Suprapubic skin (tissue), 4 donors: ENCODE measurements around the gene KRTAP10-9. TPM values are rescaled to one million over a fixed set of nuclear protein-coding genes. Genes with fewer than 3 reads are reported as not detected.

Experiments used
- total RNA-seq, 4 donors: library from RNA; depleted of rRNA; stranded (reverse); fragments of >200 nt; gene quantifications; one replicate each; pipeline ENCODE4 v1.1.0, GENCODE V29; 2016

Gene KRTAP10-9
- total RNA-seq, 4 donors from 2014 or later: 1.6 to 9.9 TPM; not detected in 2

Other genes starting within 250 kb of the KRTAP10-9 start
- 1 to 10 TPM; 3.9 to 6.2 (median 4.7) TPM for gene LRRC3, start 171.6 kb upstream of the KRTAP10-9 start, total RNA-seq
- 1 to 10 TPM in 2 of 4 donors, under 1 TPM in 1, not detected in 1; 0.83 to 8.5 (median 2.6) TPM for gene KRTAP10-1, start 86.9 kb upstream of the KRTAP10-9 start, total RNA-seq
- 10 to 100 TPM in 2 of 4 donors, under 1 TPM in 1, not detected in 1; 0.76 to 11.1 (median 10.1) TPM for gene KRTAP10-2, start 75.6 kb upstream of the KRTAP10-9 start, total RNA-seq
- gene KRTAP10-3, start 68.3 kb upstream of the KRTAP10-9 start, total RNA-seq: 1 to 10 TPM in 3 of 4 donors, not detected in 1; 1.1 to 5.8 (median 3.3) TPM
- 10 to 100 TPM in 1 of 4 donors, 1 to 10 TPM in 2, not detected in 1; 2.7 to 11.8 (median 4.9) TPM for gene KRTAP10-4, start 53.4 kb upstream of the KRTAP10-9 start, total RNA-seq
- gene KRTAP10-5, start 46.5 kb upstream of the KRTAP10-9 start, total RNA-seq: 10 to 100 TPM in 1 of 4 donors, 1 to 10 TPM in 1, under 1 TPM in 1, not detected in 1; 0.76 to 11.1 (median 1.7) TPM
- gene KRTAP10-6, start 34.6 kb upstream of the KRTAP10-9 start, total RNA-seq: 1 to 10 TPM in 2 of 4 donors, not detected in 2; 2.0 to 3.1 TPM
- gene KRTAP10-7, start 26.5 kb upstream of the KRTAP10-9 start, total RNA-seq: 10 to 100 TPM in 1 of 4 donors, 1 to 10 TPM in 2, not detected in 1; 3.7 to 12.9 (median 4.2) TPM
- gene KRTAP10-8, start 15.0 kb upstream of the KRTAP10-9 start, total RNA-seq: 1 to 10 TPM in 2 of 4 donors, not detected in 2; 1.3 to 7.2 TPM
- gene KRTAP10-10, start 10.3 kb downstream of the KRTAP10-9 start, total RNA-seq: 1 to 10 TPM in 2 of 4 donors, not detected in 2; 3.3 to 8.0 TPM
- 10 to 100 TPM in 1 of 4 donors, 1 to 10 TPM in 2, not detected in 1; 1.9 to 11.7 (median 3.5) TPM for gene KRTAP10-11, start 19.3 kb downstream of the KRTAP10-9 start, total RNA-seq
- gene KRTAP12-4, start 27.6 kb downstream of the KRTAP10-9 start, total RNA-seq: not detected
- gene KRTAP12-3, start 30.8 kb downstream of the KRTAP10-9 start, total RNA-seq: 10 to 100 TPM in 1 of 4 donors, 1 to 10 TPM in 1, not detected in 2; 3.2 to 11.5 TPM
- gene KRTAP12-2, start 39.8 kb downstream of the KRTAP10-9 start, total RNA-seq: 10 to 100 TPM in 1 of 4 donors, 1 to 10 TPM in 2, not detected in 1; 5.6 to 29.3 (median 8.2) TPM
- gene KRTAP12-1, start 55.1 kb downstream of the KRTAP10-9 start, total RNA-seq: 10 to 100 TPM in 1 of 4 donors, 1 to 10 TPM in 1, not detected in 2; 6.0 to 32.1 TPM
- 1 to 10 TPM in 2 of 4 donors, not detected in 2; 1.3 to 2.9 TPM for gene KRTAP10-12, start 70.1 kb downstream of the KRTAP10-9 start, total RNA-seq
- gene TSPEAR, start 84.5 kb downstream of the KRTAP10-9 start, total RNA-seq: under 1 TPM in 3 of 4 donors, not detected in 1; 0.21 to 0.59 (median 0.32) TPM
- 100 to 1,000 TPM in 2 of 4 donors, 10 to 100 TPM in 2; 62.5 to 126 (median 91.6) TPM for gene UBE2G2, start 174.7 kb downstream of the KRTAP10-9 start, total RNA-seq
- gene SUMO3, start 191.0 kb downstream of the KRTAP10-9 start, total RNA-seq: 10 to 100 TPM; 30.5 to 38.3 (median 35.9) TPM
- gene PTTG1IP, start 246.6 kb downstream of the KRTAP10-9 start, total RNA-seq: 100 to 1,000 TPM; 114 to 172 (median 143) TPM